Measurements from ENCODE around the gene LVRN. TPM values are rescaled to one million over a fixed set of nuclear protein-coding genes. Genes with fewer than 3 reads are reported as not detected.

Gene LVRN
- total and polyA plus RNA-seq, 2 donors = 0.27 to 2.8 TPM

DNA sequence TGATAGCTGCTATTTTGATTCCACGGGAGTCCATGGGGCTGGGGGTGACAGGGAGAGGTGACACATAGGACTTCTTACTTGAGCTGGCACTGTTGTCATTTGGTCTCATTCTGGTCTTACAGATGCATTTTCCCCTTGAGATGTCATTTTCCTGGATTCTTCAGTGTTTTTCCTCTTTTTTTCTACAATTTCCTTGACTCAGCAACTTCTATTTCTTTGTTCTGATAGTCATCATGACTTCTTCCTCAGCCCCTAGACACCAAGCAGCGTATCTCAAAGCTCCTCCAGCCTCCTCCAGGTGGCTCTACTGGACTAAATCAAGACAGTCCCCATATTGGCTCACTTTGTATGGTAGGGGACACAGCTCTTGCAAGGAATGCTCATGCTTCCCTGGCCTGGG is 16.5 kb downstream of the LVRN start:
- no peak for DNase-seq (ENCODE audit: extremely low spot score)
- Histone ChIP-seq H3K4me3 (ENCODE audit: low read depth, low read length) (no peak overlapping the region), H3K27ac (ENCODE audit: low read depth) (no peak overlapping the region), H3K36me3 (ENCODE audit: insufficient read depth) (no peaks in the 10 kb centered on the region), H3K4me1 (ENCODE audit: insufficient read depth) (no peaks in the 10 kb centered on the region)
- WGBS = 94% methylated on average over 2 of the region's 2 CpGs

GRCh38 chr5:115979201-115980041 is 17.1 kb downstream of the LVRN start:
- Histone ChIP-seq H3K36me3 (ENCODE audit: insufficient read depth) (no peaks in the 10 kb centered on the region), H3K4me1 (ENCODE audit: insufficient read depth) (no peaks in the 10 kb centered on the region), H3K27ac (ENCODE audit: low read depth) (no peak overlapping the region), H3K4me3 (ENCODE audit: low read depth, low read length) (no peak overlapping the region)
- WGBS = 43% methylated on average over 3 of the region's 3 CpGs
- DNase-seq (ENCODE audit: extremely low spot score) = no peak

DNA sequence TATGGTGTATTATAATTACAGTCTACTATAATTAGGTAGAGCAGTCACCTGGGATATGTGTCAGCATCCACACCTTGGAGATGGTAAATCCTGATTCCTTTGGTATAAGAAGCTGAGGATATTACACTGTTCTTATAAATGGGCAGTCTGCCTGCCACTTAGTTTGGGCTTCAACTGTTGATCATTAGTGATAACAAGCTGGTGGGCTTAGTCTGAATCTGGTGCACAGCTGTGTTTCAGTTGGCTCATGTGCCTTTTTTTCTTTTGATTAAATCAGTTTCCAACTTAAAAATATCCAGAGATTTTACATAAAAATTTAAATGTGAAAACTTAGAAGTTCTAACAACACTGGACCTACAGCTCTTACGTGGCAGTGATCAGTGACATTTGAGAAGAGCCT is 21.2 kb downstream of the LVRN start:
- DNase-seq (ENCODE audit: extremely low spot score) = no peak
- Histone ChIP-seq H3K4me3 (ENCODE audit: low read depth, low read length) (no peak overlapping the region), H3K4me1 (ENCODE audit: insufficient read depth) (no peaks in the 10 kb centered on the region), H3K27ac (ENCODE audit: low read depth) (no peak overlapping the region), H3K36me3 (ENCODE audit: insufficient read depth) (no peaks in the 10 kb centered on the region)
- 92% methylated on average over 1 of the region's 1 CpG for WGBS

GRCh38 chr5:115985802-115986757 is 23.8 kb downstream of the LVRN start:
- Histone ChIP-seq H3K36me3 (ENCODE audit: insufficient read depth) (no peaks in the 10 kb centered on the region), H3K4me3 (ENCODE audit: low read depth, low read length) (no peak overlapping the region), H3K4me1 (ENCODE audit: insufficient read depth) (no peaks in the 10 kb centered on the region), H3K27ac (ENCODE audit: low read depth) (no peak overlapping the region)
- 53% methylated on average over 10 of the region's 10 CpGs for WGBS
- DNase-seq (ENCODE audit: extremely low spot score) = peak; percentile 41

DNA sequence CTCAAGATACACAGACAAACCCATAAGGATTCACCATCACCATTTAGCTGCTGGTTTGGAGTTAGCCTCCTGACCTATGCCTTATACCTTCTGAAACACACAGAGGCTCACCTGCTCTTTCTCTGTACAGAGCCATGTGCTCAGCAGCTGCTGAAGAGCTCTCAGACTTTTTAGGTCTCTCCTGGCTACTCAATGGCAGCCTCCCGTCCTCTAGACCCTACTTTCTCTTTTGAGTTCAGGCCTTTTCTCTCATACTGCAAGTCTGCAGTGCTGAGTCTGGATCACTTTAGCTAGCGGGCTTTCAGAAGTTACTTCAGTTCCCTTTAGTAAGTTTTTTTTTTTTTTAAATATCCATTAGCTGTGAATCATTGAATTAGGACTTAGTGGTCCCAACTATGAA is 25.7 kb downstream of the LVRN start:
- DNase-seq (ENCODE audit: extremely low spot score) = no peak
- Histone ChIP-seq H3K27ac (ENCODE audit: low read depth) (no peak overlapping the region), H3K4me3 (ENCODE audit: low read depth, low read length) (no peak overlapping the region), H3K36me3 (ENCODE audit: insufficient read depth) (no peaks in the 10 kb centered on the region), H3K4me1 (ENCODE audit: insufficient read depth) (no peaks in the 10 kb centered on the region)
- 95% methylated on average over 2 of the region's 2 CpGs for WGBS

- Histone ChIP-seq H3K36me3 (ENCODE audit: insufficient read depth) (no peaks in the 10 kb centered on the region), H3K4me3 (ENCODE audit: low read depth, low read length) (no peak overlapping the region), H3K4me1 (ENCODE audit: insufficient read depth) (no peaks in the 10 kb centered on the region), H3K27ac (ENCODE audit: low read depth) (no peak overlapping the region)
- DNase-seq (ENCODE audit: extremely low spot score) = no peak
- whole genome bisulfite sequencing = 81% methylated on average over 5 of the region's 5 CpGs
Observed at GRCh38 chr5:115992848-115993350, 30.6 kb downstream of the LVRN start.

GRCh38 chr5:115995351-115995750 is 33.1 kb downstream of the LVRN start:
- no peak overlapping the region for H3K27ac ChIP-seq (ENCODE audit: low read depth)
- H3K36me3 ChIP-seq (ENCODE audit: insufficient read depth) = no peaks in the 10 kb centered on the region
- H3K4me3 ChIP-seq (ENCODE audit: low read depth, low read length) = no peak overlapping the region
- DNase-seq (ENCODE audit: extremely low spot score) = no peak
- no peaks in the 10 kb centered on the region for H3K4me1 ChIP-seq (ENCODE audit: insufficient read depth)
- WGBS = 87% methylated on average over 6 of the region's 6 CpGs

- Histone ChIP-seq H3K4me3 (ENCODE audit: low read depth, low read length) (no peak overlapping the region), H3K27ac (ENCODE audit: low read depth) (no peak overlapping the region), H3K4me1 (ENCODE audit: insufficient read depth) (no peaks in the 10 kb centered on the region), H3K36me3 (ENCODE audit: insufficient read depth) (no peaks in the 10 kb centered on the region)
- WGBS = 69% methylated on average over 6 of the region's 6 CpGs
- no peak for DNase-seq (ENCODE audit: extremely low spot score)
Observed at GRCh38 chr5:116002116-116002906, 40.0 kb downstream of the LVRN start.

- no peaks in the 10 kb centered on the region for H3K4me1 ChIP-seq (ENCODE audit: insufficient read depth)
- H3K4me3 ChIP-seq (ENCODE audit: low read depth, low read length) = no peak overlapping the region
- H3K27ac ChIP-seq (ENCODE audit: low read depth) = no peak overlapping the region
- WGBS = 85% methylated on average over 3 of the region's 3 CpGs
- no peak for DNase-seq (ENCODE audit: extremely low spot score)
- no peaks in the 10 kb centered on the region for H3K36me3 ChIP-seq (ENCODE audit: insufficient read depth)
Observed at GRCh38 chr5:116004248-116004647, 42.0 kb downstream of the LVRN start.

DNA sequence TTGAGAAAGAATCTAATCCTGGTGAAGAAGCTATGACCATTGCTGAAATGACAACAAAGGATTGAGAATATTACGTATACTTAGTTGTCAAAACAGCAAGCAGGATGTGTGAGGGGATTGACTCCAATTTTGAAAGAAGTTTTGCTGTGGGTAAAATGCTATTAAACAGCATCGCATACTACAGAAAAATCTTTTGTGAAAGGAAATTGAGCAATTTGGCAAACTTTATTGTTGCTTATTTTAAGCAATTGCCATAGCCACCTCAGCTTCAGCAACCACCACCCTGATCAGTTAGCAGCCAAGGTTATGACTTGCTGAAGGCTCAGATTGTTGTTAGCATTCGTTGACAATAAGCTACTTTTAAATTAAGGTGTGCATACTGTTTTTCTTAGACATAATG is 47.5 kb downstream of the LVRN start:
- WGBS = 73% methylated on average over 3 of the region's 3 CpGs

DNA sequence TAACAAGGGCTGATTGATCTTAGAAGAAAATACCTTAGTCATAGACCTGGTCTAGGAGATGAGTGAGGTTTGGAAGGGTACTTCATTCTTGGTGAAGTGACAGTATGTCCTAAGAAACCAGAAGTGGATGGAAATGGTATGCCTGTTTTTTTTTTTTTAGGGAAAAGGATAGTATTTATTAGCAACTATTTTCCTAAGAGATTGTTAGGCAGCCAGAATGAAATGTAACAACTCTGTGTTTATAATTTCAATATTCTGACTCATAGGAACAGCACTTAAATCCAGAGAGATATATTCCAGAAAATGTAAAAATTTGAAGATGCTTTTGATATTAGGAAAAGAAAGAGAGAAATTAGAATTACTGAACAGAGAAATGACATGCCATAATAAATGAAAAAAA is 48.8 kb downstream of the LVRN start:
- H3K4me1 ChIP-seq (ENCODE audit: insufficient read depth) = no peaks in the 10 kb centered on the region
- H3K27ac ChIP-seq (ENCODE audit: low read depth) = no peak overlapping the region
- DNase-seq (ENCODE audit: extremely low spot score) = no peak
- no peaks in the 10 kb centered on the region for H3K36me3 ChIP-seq (ENCODE audit: insufficient read depth)
- H3K4me3 ChIP-seq (ENCODE audit: low read depth, low read length) = no peak overlapping the region

More for the DNA sequence above, 47.5 kb downstream of the LVRN start:
- no peak overlapping the region for H3K27ac ChIP-seq (ENCODE audit: low read depth)
- H3K36me3 ChIP-seq (ENCODE audit: insufficient read depth) = no peaks in the 10 kb centered on the region
- DNase-seq (ENCODE audit: extremely low spot score) = no peak
- H3K4me3 ChIP-seq (ENCODE audit: low read depth, low read length) = no peak overlapping the region
- no peaks in the 10 kb centered on the region for H3K4me1 ChIP-seq (ENCODE audit: insufficient read depth)

GRCh38 chr5:116013207-116013785 is 51.0 kb downstream of the LVRN start:
- H3K4me3 ChIP-seq (ENCODE audit: low read depth, low read length) = no peak overlapping the region
- DNase-seq (ENCODE audit: extremely low spot score) = no peak
- no peaks in the 10 kb centered on the region for H3K4me1 ChIP-seq (ENCODE audit: insufficient read depth)
- H3K27ac ChIP-seq (ENCODE audit: low read depth) = no peak overlapping the region
- WGBS = 52% methylated on average over 6 of the region's 6 CpGs
- no peaks in the 10 kb centered on the region for H3K36me3 ChIP-seq (ENCODE audit: insufficient read depth)

DNA sequence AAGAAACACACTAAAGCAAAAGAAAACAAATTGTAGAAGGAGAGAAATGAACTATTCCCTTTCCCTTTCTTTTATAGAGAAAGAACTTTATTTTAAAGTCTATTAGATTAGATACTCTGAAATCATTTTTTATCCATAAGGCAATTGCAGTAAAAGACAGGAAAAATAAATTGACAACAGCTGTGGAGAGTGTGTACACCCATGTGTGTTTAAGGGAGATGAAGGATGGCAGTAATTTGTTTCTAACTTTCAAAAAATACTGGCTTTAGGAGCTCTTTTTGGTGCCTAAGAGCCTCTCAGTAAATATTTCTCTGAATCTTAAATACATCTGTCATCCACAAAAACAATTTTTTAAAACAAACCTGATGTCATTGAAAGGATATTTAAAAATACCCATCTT is 51.7 kb downstream of the LVRN start:
- Histone ChIP-seq H3K4me1 (ENCODE audit: insufficient read depth) (no peaks in the 10 kb centered on the region), H3K4me3 (ENCODE audit: low read depth, low read length) (no peak overlapping the region), H3K36me3 (ENCODE audit: insufficient read depth) (no peaks in the 10 kb centered on the region), H3K27ac (ENCODE audit: low read depth) (no peak overlapping the region)
- no peak for DNase-seq (ENCODE audit: extremely low spot score)

Data from urinary bladder (tissue), 4 donors.